Esophagus muscularis mucosa (tissue), 4 donors: ENCODE measurements around the gene KIF16B. TPM values are rescaled to one million over a fixed set of nuclear protein-coding genes. Genes with fewer than 3 reads are reported as not detected.

ENCODE experiments used
- DNase-seq: peaks from one replicate; pipeline ENCODE4 v3.0.0-alpha.2; 2017; ENCODE audit errors: extremely low spot score
- H3K27ac ChIP-seq, 4 donors: fragments of 200-600 bp; sonication (generic); replicated peaks in 1 of 4; 1 replicate in 3 of 4; 2 replicates in 1 of 4; pipeline ENCODE4 v1.5.1; 2016 to 2019; ENCODE audit warnings: mild to moderate bottlenecking in 1 of 4
- H3K27me3 ChIP-seq, 4 donors: fragments of 200-600 bp; sonication (generic); one replicate each; pipeline versions ENCODE4 v1.5.1 to v1.6.0; 2016 to 2019
- H3K36me3 ChIP-seq, 4 donors: fragments of 200-600 bp; sonication (generic); one replicate each; pipeline ENCODE4 v1.5.1; 2016 to 2019
- H3K4me1 ChIP-seq, 4 donors: fragments of 200-600 bp; sonication (generic); one replicate each; pipeline ENCODE4 v1.5.1; 2016 to 2019
- H3K4me3 ChIP-seq, 4 donors: fragments of 200-600 bp; sonication (generic); 1 replicate in 2 of 4; 2 replicates in 2 of 4; pipeline ENCODE4 v1.5.1; 2016 to 2019; ENCODE audit warnings: mild to moderate bottlenecking in 4 of 4, moderate library complexity in 1 of 4
- H3K9me3 ChIP-seq, 4 donors: fragments of 200-600 bp; sonication (generic); 1 replicate in 3 of 4; 2 replicates in 1 of 4; pipeline ENCODE4 v1.5.1; 2016 to 2019
- CTCF ChIP-seq, 3 experiments: fragments of 200-600 bp in 2 of 3; fragments of 450-650 bp in 1 of 3; sonication (generic) in 2 of 3; IDR thresholded peaks; one replicate each; pipeline ENCODE4 v1.5.1; 2017 to 2019; ENCODE audit warnings: antibody characterized with exemption in 3 of 3, mild to moderate bottlenecking in 2 of 3, moderate library complexity in 1 of 3
- EP300 ChIP-seq: sonication (generic); formaldehyde crosslinking; IDR thresholded peaks from one replicate; pipeline ENCODE4 v1.6.1; 2017; ENCODE audit warnings: antibody characterized with exemption
- POLR2A ChIP-seq: fragments of 450-650 bp; IDR thresholded peaks from one replicate; pipeline ENCODE4 v1.6.1; 2017; ENCODE audit warnings: antibody characterized with exemption, moderate library complexity, mild to moderate bottlenecking, low read depth
- POLR2AphosphoS5 ChIP-seq, 2 donors: sonication (generic); formaldehyde crosslinking; IDR thresholded peaks; one replicate each; pipeline ENCODE4 v1.6.1; 2017; ENCODE audit warnings: antibody characterized with exemption in 2 of 2
- WGBS: methylation state at CpG from one replicate; pipeline ENCODE4 v1.1.5; 2018; 5-methylcytosine and 5-hydroxymethylcytosine counted together
- intact Hi-C: fragments of 100-400 bp; cut with DNase I; formaldehyde crosslinking; loops from one replicate; pipeline ENCODE4 v1.15.1; 2023
- total RNA-seq, 4 donors: library from RNA; depleted of rRNA; stranded (reverse); fragments of >200 nt; gene quantifications; one replicate each; pipeline versions ENCODE4 v1.1.0 to v1.2.1, GENCODE V29; 2016

The KIF16B gene
- total RNA-seq, 4 donors from 2014 or later, result 15.4 to 21.1 (median 19.3) TPM

- Histone ChIP-seq H3K4me1 (no peaks in the 10 kb centered on the region), H3K27me3 (no peaks in the 10 kb centered on the region), H3K4me3 (no peak overlapping the region), H3K9me3 (no peaks in the 10 kb centered on the region), H3K27ac (no peak overlapping the region), H3K36me3 (peaks cover 0 to 45% (median 22%) of the 10 kb centered on the region in 4 donors)
- intact Hi-C loops, result no loop called here
- WGBS, result 97% methylated on average over 6 of the region's 6 CpGs
- DNase-seq, result no peak
- no peak for TF ChIP-seq EP300
Observed at GRCh38 chr20:16388731-16389130, 184.5 kb downstream of the KIF16B start.

- Histone ChIP-seq H3K36me3 (peaks cover 0 to 45% (median 22%) of the 10 kb centered on the region in 4 donors), H3K9me3 (no peaks in the 10 kb centered on the region), H3K4me3 (no peak overlapping the region), H3K27ac (no peak overlapping the region), H3K4me1 (no peaks in the 10 kb centered on the region), H3K27me3 (no peaks in the 10 kb centered on the region)
- peak; percentile 84 for DNase-seq
- 77% methylated on average over 6 of the region's 6 CpGs for WGBS
- TF ChIP-seq POLR2A (no peak), CTCF (IDR thresholded peaks at IDR 0.05) (no peak), EP300 (no peak), POLR2AphosphoS5 (IDR thresholded peaks at IDR 0.05) (no peak)
- intact Hi-C loops, result no loop called here
Observed at GRCh38 chr20:16387666-16388065, 185.6 kb downstream of the KIF16B start.

GRCh38 chr20:16385891-16386290, 187.4 kb downstream of the KIF16B start:
- intact Hi-C loops, result no loop called here
- H3K4me3 ChIP-seq, result no peak overlapping the region
- 80% methylated on average over 5 of the region's 5 CpGs for WGBS
- TF ChIP-seq POLR2AphosphoS5 (IDR thresholded peaks at IDR 0.05), result no peak
- no peak for TF ChIP-seq EP300
- no peak for TF ChIP-seq CTCF (IDR thresholded peaks at IDR 0.05)
- TF ChIP-seq POLR2A, result no peak
- H3K27ac ChIP-seq, result no peak overlapping the region
- peak; percentile 74 for DNase-seq
- no peaks in the 10 kb centered on the region for H3K27me3 ChIP-seq
- H3K9me3 ChIP-seq, result no peaks in the 10 kb centered on the region
- H3K4me1 ChIP-seq, result no peaks in the 10 kb centered on the region
- peaks cover 0 to 31% (median 17%) of the 10 kb centered on the region in 4 donors for H3K36me3 ChIP-seq

- whole genome bisulfite sequencing, result 94% methylated on average over 4 of the region's 4 CpGs
- no peaks in the 10 kb centered on the region for H3K4me1 ChIP-seq
- peaks cover 0 to 31% (median 18%) of the 10 kb centered on the region in 4 donors for H3K36me3 ChIP-seq
- DNase-seq, result no peak
- intact Hi-C loops, result no loop called here
- H3K9me3 ChIP-seq, result no peaks in the 10 kb centered on the region
- H3K4me3 ChIP-seq, result no peak overlapping the region
- H3K27me3 ChIP-seq, result no peaks in the 10 kb centered on the region
- H3K27ac ChIP-seq, result no peak overlapping the region
- TF ChIP-seq EP300, result no peak
- no peak for TF ChIP-seq POLR2AphosphoS5 (IDR thresholded peaks at IDR 0.05)
- TF ChIP-seq POLR2A, result no peak
- no peak for TF ChIP-seq CTCF (IDR thresholded peaks at IDR 0.05)
Observed at GRCh38 chr20:16385462-16385861, 187.8 kb downstream of the KIF16B start.

GRCh38 chr20:16381444-16381843, 191.8 kb downstream of the KIF16B start:
- Histone ChIP-seq H3K27me3 (no peaks in the 10 kb centered on the region), H3K4me1 (no peaks in the 10 kb centered on the region), H3K27ac (no peak overlapping the region), H3K36me3 (peaks cover 0 to 54% (median 42%) of the 10 kb centered on the region in 4 donors), H3K9me3 (no peaks in the 10 kb centered on the region), H3K4me3 (no peak overlapping the region)
- TF ChIP-seq POLR2AphosphoS5 (IDR thresholded peaks at IDR 0.05), result no peak
- TF ChIP-seq CTCF (IDR thresholded peaks at IDR 0.05), result no peak
- TF ChIP-seq POLR2A, result no peak
- TF ChIP-seq EP300, result no peak
- intact Hi-C loops, result no loop called here
- 60% methylated on average over 2 of the region's 2 CpGs for WGBS
- no peak for DNase-seq
